Colonic mucosa (tissue), 4 donors: ENCODE measurements around the gene IPO13. TPM values are rescaled to one million over a fixed set of nuclear protein-coding genes. Genes with fewer than 3 reads are reported as not detected.

ENCODE experiments used
- DNase-seq: peaks from one replicate; pipeline ENCODE4 v3.0.0-alpha.2; 2020
- H3K27ac ChIP-seq: fragments of 200-600 bp; one replicate; pipeline ENCODE4 v1.8.0; 2021
- H3K27me3 ChIP-seq: fragments of 200-600 bp; one replicate; pipeline ENCODE4 v1.8.0; 2021
- H3K36me3 ChIP-seq: fragments of 200-600 bp; one replicate; pipeline ENCODE4 v1.8.0; 2021
- H3K4me1 ChIP-seq: fragments of 200-600 bp; one replicate; pipeline ENCODE4 v1.8.0; 2021; ENCODE audit warnings: mild to moderate bottlenecking
- H3K4me3 ChIP-seq: fragments of 200-600 bp; one replicate; pipeline ENCODE4 v1.8.0; 2021
- H3K9ac ChIP-seq, 2 donors: one replicate each; pipeline ENCODE4 v1.7.0; 2013; ENCODE audit warnings: control low read depth in 2 of 2, low read depth in 2 of 2, low read length in 2 of 2
- H3K9me3 ChIP-seq: fragments of 200-600 bp; one replicate; pipeline ENCODE4 v1.8.0; 2021
- CTCF ChIP-seq: fragments of 200-600 bp; IDR thresholded peaks from one replicate; pipeline ENCODE4 v1.8.0; 2022; ENCODE audit warnings: antibody characterized with exemption, mild to moderate bottlenecking
- intact Hi-C: fragments of 100-400 bp; cut with DNase I; formaldehyde crosslinking; loops from one replicate; pipeline ENCODE4 v1.14.1; 2022
- total RNA-seq, 2 donors: library from RNA; stranded (reverse); fragmentation: NEBNext Ultra II Directional in 1 of 2; extraction: Animal tissue kit (Norgen Biotek cat#: 25700) in 1 of 2; gene quantifications; one replicate each; pipeline ENCODE4 v1.2.1, GENCODE V29; 2021
- donor health status: healthy.
- donor health status: DM: no; HTN: no; CAD: no.
- donor health status: DM: no; HTN: no; CAD: no.

IPO13 gene
- total RNA-seq, 2 donors from 2014 or later = 17.3 to 27.9 TPM

DNA sequence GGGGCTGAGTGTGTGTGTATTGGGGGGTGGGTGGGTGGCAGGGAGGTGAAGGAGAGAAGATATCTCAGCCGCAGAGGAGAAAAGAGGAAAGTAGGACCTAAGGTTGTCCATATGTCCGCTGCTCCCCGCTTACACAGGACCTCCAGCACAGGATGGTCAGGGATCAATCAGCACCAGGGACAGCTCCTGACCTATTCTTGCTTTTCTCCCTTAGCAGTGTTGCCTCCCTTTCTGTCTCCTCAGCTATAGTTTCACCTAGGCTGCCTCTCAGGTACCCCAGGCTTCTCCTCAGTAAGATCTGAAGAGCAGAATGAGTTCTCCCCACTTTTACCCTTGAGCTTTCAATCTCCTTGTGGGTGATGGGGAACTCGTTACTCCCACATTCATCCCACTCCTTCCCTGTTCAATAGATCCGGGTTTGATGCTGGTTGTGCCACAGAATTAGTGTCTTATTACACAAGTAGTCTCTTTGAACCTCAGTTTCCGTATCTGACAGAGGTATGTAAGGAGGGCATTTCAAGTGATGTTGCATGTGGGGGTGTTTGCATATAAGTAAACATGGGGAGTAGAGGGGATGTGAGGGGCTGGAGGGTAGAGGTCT, 21.7 kb downstream of the IPO13 start:
- intact Hi-C loops = no loop called here
- no peaks in the 10 kb centered on the region for H3K27me3 ChIP-seq
- H3K9ac ChIP-seq = no peak overlapping the region
- no peak overlapping the region for H3K27ac ChIP-seq
- no peak for TF ChIP-seq CTCF
- H3K9me3 ChIP-seq = no peaks in the 10 kb centered on the region
- no peaks in the 10 kb centered on the region for H3K36me3 ChIP-seq
- DNase-seq = no peak
- H3K4me1 ChIP-seq = peaks cover 6% of the 10 kb centered on the region
- H3K4me3 ChIP-seq = no peak overlapping the region

- Histone ChIP-seq H3K27me3 (no peaks in the 10 kb centered on the region), H3K9me3 (no peaks in the 10 kb centered on the region), H3K4me3 (peak overlapping the region; percentile 96), H3K9ac (no peak overlapping the region), H3K4me1 (peaks cover 6% of the 10 kb centered on the region), H3K27ac (no peak overlapping the region), H3K36me3 (no peaks in the 10 kb centered on the region)
- no peak for TF ChIP-seq CTCF
- intact Hi-C loops = no loop called here
- DNase-seq = no peak
These were observed 22.6 kb downstream of the IPO13 start for GRCh38 chr1:43969416-43969745.

DNA sequence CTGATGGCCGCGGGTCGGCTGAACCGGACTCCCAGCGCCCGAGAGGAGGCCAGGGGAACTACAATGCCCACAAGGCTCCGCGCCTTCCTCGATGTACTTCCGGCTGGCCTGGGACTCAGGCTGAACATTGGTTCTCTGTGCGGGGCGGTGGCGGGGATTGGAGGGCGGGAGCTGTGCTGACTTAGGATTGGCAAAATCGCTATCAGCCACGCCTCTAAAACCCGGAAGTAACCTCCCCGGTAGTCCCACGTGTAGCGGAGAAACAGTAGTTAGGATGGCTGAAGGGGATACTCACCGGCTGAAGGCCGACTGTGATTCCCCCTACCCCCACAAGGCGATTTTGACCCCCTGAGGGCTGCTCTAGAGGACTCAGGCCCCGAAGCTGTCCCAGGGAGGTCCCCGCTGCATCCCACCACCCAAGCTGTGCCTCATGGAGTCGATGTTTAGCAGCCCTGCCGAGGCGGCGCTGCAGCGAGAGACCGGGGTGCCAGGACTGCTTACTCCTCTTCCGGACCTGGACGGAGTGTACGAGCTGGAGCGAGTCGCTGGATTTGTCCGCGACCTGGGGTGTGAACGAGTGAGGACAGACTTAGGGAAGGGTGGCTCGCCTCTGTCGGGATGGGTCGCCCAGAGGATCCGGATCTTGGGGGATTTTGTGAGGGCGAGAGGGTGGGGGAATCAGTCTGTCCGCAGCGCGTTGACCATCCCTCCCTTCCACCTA, 23.2 kb downstream of the IPO13 start, which contains the start of gene DPH2:
TSS of gene DPH2 (plus strand) at position 265 of the 721 bp plus-strand sequence. CDS start at position 431, 166 bp downstream.
- peak within 1 kb of the TSS; percentile 96 for H3K4me3 ChIP-seq
- DNase-seq = peak; percentile 97
- H3K9me3 ChIP-seq = no peaks in the 10 kb centered on the region
- TF ChIP-seq CTCF = no peak
- peak within 1 kb of the TSS; percentile 78 to 91 for H3K9ac ChIP-seq
- H3K27ac ChIP-seq = no peak within 1 kb of the TSS
- no peaks in the 10 kb centered on the region for H3K27me3 ChIP-seq
- no peaks in the 10 kb centered on the region for H3K36me3 ChIP-seq
- intact Hi-C loops = no loop called here
- peaks cover 6% of the 10 kb centered on the region for H3K4me1 ChIP-seq

- intact Hi-C loops = no loop called here
- peak overlapping the region; percentile 96 for H3K4me3 ChIP-seq
- H3K27me3 ChIP-seq = no peaks in the 10 kb centered on the region
- no peaks in the 10 kb centered on the region for H3K9me3 ChIP-seq
- H3K36me3 ChIP-seq = no peaks in the 10 kb centered on the region
- H3K27ac ChIP-seq = no peak overlapping the region
- H3K4me1 ChIP-seq = peaks cover 6% of the 10 kb centered on the region
- peak overlapping the region; percentile 78 to 91 for H3K9ac ChIP-seq
- no peak for TF ChIP-seq CTCF
- DNase-seq = no peak
These were observed 23.8 kb downstream of the IPO13 start for GRCh38 chr1:43970502-43970901.

- TF ChIP-seq CTCF = no peak
- H3K9me3 ChIP-seq = no peaks in the 10 kb centered on the region
- no peak overlapping the region for H3K4me3 ChIP-seq
- no peak overlapping the region for H3K27ac ChIP-seq
- intact Hi-C loops = no loop called here
- peak overlapping the region in 1 of 2 donors; percentile 91 for H3K9ac ChIP-seq
- H3K4me1 ChIP-seq = peaks cover 7% of the 10 kb centered on the region
- H3K36me3 ChIP-seq = no peaks in the 10 kb centered on the region
- DNase-seq = no peak
- no peaks in the 10 kb centered on the region for H3K27me3 ChIP-seq
These were observed 24.2 kb downstream of the IPO13 start for GRCh38 chr1:43970911-43971310.
